CMK (cell line): Measurements from ENCODE around the gene TMEM72.

Experiments
- DNase-seq: peaks from one replicate; pipeline ENCODE4 v3.0.0-alpha.2; 2010; ENCODE audit warnings: low read depth

Gene TMEM72

GRCh38 chr10:44934416-44935200 is 23.5 kb downstream of the TMEM72 start:
- no peak for DNase-seq

DNA sequence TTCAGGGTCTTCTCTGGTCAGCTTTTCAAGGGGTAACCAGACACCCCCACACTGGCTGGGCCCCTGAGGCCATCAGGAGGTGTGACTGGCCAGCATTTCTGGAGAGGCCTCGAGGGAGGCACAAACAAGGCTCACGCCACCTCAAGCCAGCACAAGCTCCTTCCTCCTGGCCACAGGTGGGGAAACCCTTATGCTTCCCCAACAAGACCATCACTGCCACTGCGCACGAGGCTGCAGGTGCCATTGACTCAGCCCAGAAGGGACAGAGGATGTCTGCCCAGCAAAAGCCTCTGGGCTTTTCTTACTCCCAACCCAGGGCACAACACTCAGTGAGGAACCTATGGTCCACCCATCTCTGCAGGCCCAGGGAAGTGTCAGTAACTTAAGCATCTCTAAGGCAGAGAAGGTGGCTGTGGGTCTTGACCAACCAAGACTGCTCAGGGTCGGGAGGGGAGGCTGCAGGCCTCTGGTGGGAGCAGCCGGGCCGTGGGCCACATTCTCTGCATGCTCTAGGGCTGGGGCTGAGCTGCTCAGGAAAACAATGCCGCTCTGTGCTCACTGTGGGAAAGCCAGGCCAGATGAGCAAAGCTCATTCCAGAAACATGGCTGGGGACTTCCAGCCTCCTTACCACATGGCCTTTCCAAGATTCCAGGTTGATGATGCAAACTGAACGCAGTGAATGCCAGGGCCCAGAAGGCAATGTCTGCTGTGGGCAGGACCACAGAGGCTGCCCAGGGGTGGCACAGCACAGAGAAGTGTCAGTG is 24.2 kb downstream of the TMEM72 start:
- DNase-seq, result no peak

GRCh38 chr10:44935966-44936295 is 24.8 kb downstream of the TMEM72 start:
- DNase-seq, result no peak

DNA sequence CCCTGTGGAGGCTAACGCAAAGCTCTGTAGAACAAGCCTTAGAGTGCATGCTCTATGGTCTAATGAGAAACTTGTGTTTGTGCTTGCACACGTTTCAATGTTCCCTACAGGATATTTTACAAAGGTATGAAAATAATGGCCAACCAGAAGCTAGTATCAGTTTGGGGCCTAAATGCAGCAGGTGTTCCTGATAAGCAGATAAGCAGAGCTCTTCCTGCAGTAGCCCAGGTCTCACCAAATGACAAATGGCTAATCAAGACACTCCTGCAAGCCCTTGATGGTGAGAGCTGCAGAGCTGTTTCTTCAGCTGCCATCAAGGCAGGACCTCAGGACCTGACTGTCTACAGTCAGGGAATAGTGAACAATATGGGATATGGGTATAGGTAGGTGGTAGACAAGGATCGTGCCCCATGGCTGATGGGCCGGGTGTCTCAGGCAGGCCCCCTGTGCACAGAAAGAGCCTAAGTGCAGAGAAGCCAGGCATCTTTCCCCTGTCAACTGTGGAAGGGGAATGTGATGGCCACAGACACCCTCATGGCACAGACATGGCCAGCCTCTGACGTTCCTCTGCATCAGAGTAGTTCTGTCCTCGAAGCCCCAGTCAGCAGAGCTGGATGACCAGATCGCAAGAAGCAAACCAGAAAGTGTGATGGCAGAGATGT is 25.3 kb downstream of the TMEM72 start:
- DNase-seq, result no peak

GRCh38 chr10:44937196-44938005 is 26.3 kb downstream of the TMEM72 start:
- no peak for DNase-seq

GRCh38 chr10:44938956-44939355 is 27.8 kb downstream of the TMEM72 start:
- DNase-seq, result no peak

DNA sequence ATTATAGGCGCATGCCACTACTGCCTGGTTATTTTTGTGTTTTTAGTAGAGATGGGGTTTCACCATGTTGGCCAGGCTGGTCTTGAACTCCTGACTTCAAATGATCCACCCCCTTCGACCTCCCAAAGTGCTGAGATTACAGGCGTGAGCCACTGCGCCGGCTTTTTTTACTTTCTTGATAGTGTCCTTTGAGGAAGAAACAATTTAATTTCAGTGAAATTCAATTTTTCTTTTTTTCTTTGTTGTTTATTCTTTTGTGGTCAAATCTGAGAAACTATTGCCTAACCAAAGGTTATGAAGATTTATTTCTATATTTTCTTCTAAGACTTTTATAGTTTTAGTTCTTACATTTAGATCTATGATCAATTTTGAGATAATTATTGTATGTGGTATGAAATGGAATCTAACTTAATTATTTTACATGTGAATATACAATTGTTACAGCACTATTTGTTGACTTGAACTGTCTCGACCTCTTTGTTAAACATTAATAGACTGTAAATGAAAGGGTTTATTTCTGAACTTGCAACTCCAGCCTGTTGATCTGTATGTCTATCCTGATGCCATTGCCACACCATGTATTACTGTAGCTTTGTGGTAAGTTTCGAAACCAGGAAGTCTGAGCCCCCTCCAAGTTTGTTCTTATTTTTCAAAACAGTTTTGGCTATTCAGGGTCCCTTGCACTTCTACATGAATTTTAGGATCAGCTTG is 28.7 kb downstream of the TMEM72 start:
- no peak for DNase-seq

DNA sequence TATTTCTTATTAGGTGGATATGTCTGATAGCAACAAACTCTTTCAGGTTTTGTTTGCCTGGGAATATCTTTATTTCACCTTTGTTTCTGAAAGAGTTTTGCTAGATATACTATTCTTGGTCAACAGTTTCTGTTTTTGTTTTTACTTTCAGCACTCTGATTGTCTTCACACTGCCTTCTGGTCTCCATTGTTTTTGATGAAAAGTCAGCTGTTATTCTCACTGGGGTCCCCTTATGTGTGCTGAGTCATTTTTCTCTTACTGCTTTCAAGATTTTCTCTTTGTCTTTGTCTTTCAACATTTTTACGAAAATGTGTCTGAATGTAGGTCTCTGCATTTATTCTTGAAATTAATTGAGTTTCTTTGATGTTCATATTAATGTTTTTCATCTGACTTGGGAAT is 33.2 kb downstream of the TMEM72 start:
- no peak for DNase-seq

- no peak for DNase-seq
These were observed 35.1 kb downstream of the TMEM72 start for GRCh38 chr10:44946205-44946604.

DNA sequence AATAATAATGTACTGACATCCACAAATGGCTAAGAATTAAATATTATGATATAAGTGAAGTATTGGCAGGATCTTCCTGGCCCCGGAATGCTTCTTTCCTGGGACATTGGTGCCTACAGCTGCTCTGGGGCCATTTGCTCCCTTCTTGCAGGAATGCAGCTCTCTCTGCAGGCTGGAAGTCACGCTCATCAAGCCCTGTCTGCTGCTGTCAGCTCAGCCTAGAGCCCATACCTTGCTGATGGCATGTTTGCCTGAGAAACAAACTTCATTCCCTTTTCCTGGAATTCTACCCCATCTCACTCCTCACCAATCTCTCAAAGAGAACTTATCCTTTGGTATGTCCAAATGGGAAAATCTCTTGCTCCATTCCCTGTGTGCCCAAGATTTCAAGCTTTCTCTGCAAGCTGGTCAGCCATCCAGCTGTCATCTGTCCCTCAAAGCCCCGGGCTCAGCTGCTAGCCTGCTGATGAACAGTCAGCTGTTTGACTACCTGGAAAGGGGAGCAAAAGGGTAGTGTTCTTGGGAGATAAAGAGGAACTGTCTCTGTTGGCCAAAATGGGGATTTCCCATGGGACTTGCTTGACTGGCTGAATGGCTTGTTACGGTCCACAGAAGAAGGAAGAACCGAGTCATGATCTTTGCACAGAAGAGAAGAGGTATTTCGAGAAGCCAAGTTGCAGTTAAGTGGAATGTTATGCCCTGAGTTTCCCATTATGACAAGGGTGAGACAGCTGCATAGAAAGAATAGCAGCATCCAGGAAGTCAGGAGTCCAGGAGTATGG is 36.4 kb downstream of the TMEM72 start:
- no peak for DNase-seq

DNA sequence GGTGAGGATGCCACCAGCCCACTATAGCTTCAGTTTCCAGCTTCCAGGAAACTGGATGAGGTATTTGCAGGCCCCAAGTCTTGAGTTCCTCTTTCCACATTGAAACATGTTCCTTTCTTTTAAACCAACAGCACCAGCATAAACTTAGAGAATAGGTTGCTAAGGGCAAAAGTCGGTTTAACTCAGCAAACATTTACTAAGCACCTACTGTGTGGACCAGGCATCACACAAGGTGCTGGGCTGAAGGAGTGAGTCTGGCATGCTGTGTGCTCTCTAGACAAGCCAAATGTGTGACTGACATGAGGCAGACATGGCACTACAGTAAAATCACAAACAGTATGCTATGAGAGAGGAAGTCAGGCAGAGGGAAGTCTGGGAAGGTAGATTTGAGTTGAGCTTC is 37.5 kb downstream of the TMEM72 start:
- DNase-seq, result no peak

- no peak for DNase-seq
These were observed 38.1 kb downstream of the TMEM72 start for GRCh38 chr10:44949127-44949802.

DNA sequence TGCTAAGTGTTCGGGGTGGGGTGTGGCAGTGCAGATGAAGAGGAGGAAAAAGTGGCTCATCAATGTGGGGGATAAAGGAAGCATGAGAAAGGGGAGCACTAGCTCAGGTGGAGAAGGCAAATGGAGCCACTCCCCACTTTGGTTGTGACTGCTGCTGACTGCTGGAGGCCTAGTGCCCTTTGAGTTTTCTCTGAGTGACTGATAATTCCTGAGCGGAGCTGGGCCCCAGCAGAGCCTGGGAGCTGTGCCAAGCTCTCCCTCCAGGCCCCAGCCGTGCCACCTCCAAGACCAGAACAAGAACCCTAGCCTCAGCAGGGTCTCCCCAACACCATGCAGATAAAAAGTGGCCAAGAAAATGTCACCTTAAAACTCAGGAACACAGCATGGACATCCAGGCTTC is 38.8 kb downstream of the TMEM72 start:
- no peak for DNase-seq

- DNase-seq, result no peak
These were observed 39.4 kb downstream of the TMEM72 start for GRCh38 chr10:44950326-44951225.

DNA sequence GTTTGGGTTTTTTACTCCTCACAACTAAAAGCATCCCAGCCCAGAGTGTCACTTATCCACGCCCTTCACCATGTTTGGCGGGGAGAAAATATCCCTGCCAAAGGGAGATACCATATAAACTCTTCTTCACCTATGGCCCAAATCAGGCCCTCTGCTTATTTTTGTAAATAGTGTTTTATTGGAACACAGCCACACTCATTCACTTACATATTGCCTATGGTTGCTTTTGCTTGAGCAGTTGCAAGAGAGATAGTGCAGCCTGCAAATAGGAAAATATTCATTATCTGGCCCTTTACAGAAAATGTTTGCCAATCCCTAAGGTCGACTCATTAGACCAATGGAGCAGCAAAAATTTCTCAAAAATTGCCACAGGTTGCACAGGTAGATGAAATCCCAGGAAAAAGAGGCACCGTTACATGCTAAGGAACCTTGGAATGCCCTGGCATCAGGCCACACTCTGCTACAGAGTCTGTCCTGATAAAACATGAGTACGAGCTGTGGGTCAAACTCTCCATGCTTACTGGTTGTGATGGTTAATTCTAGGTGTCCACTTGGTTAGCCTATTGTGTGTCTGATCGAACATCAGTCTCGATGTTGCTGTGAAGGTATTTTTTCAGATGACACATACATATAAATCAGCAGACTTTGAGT is 40.6 kb downstream of the TMEM72 start:
- DNase-seq, result no peak

GRCh38 chr10:44952779-44953231 is 41.7 kb downstream of the TMEM72 start:
- no peak for DNase-seq

DNA sequence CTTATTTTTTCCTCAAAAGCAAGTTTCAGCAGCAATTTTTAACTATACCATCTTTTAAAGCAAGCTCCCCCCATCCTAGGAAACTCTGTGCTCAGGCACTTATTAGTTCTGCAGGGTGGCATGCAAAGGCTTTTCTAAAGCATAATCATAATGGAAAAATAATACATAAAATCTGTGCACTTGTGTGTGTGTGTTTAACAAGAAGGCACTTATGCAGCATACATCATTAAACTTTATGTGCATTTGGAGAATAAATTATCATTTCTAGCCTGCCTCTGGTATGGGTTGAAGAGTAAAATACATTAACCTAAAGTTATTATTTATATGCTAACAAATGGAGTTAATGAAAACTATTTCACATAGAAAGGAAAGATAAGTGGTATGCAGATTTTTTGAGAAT is 42.9 kb downstream of the TMEM72 start:
- no peak for DNase-seq

DNA sequence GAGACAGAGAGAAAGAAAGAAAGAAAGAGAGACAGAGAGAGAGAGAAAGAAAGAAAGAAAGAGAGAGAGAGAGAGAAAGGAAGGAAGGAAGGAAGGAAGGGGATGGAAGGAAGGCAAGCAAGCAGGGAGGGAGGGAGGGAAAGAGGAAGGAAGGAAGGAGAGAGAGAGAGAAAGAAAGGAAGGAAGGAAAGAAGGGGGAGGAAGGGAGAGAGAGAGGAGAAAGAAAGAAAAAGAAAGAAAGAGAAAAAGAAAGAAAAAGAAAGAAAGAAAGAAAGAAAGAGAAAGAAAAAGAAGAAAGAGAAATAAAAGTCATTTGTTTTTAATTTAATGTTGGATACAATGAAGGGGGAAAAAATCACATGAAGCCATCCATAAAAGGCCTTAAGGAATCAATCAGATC is 43.8 kb downstream of the TMEM72 start:
- DNase-seq, result no peak
